ENCODE results near the gene ARF6.

DNA sequence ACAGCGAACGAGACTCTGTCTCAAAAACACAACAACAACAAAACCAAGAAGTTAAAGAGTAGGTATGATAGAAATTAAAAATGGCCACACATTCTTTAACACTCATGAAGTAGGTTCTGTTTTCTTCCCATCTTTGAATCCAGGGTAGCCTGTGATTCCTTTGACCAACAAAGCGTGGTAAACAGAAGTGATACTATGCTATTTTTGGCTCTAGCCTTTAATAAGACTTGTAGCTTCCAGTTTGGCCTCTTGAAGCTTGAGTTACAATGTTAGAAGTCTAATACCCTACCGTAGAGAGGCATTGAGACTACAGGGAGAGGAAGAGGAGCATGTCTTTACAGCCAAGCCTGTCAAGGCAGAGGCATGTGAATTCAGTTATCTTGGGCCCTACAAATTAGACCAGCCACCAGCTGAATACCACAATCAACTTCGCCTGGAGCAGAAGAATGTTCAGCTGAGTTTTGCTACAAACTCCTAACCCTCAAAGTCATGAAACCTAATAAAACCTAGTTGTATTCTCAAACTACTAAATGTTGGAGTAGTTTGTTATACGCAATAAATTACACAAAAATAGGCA is 35.4 kb upstream of the ARF6 start:
- TF ChIP-seq, protein P1, sequence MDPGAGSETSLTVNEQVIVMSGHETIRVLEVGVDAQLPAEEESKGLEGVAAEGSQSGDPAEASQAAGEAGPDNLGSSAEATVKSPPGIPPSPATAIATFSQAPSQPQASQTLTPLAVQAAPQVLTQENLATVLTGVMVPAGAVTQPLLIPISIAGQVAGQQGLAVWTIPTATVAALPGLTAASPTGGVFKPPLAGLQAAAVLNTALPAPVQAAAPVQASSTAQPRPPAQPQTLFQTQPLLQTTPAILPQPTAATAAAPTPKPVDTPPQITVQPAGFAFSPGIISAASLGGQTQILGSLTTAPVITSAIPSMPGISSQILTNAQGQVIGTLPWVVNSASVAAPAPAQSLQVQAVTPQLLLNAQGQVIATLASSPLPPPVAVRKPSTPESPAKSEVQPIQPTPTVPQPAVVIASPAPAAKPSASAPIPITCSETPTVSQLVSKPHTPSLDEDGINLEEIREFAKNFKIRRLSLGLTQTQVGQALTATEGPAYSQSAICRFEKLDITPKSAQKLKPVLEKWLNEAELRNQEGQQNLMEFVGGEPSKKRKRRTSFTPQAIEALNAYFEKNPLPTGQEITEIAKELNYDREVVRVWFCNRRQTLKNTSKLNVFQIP (CRISPR knock-in tag; IDR thresholded peaks at IDR 0.05; ENCODE audit: borderline replicate concordance, low read depth), result no peak
- TF ChIP-seq SNAI2 (CRISPR knock-in tag; IDR thresholded peaks at IDR 0.05), result no peak
- TF ChIP-seq ARNTL (CRISPR knock-in tag; IDR thresholded peaks at IDR 0.05; ENCODE audit: borderline replicate concordance, low read depth), result no peak
- no peak for TF ChIP-seq ZFP30 (CRISPR knock-in tag; IDR thresholded peaks at IDR 0.05)
- no peak for TF ChIP-seq CSDC2 (CRISPR knock-in tag; IDR thresholded peaks at IDR 0.05)
- TF ChIP-seq, protein P2, sequence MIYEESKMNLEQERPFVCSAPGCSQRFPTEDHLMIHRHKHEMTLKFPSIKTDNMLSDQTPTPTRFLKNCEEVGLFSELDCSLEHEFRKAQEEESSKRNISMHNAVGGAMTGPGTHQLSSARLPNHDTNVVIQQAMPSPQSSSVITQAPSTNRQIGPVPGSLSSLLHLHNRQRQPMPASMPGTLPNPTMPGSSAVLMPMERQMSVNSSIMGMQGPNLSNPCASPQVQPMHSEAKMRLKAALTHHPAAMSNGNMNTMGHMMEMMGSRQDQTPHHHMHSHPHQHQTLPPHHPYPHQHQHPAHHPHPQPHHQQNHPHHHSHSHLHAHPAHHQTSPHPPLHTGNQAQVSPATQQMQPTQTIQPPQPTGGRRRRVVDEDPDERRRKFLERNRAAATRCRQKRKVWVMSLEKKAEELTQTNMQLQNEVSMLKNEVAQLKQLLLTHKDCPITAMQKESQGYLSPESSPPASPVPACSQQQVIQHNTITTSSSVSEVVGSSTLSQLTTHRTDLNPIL (CRISPR knock-in tag; IDR thresholded peaks at IDR 0.05; ENCODE audit: low read depth), result no peak
- TF ChIP-seq ESRRG (CRISPR knock-in tag; IDR thresholded peaks at IDR 0.05), result no peak
- no peak for TF ChIP-seq ZNF8 (CRISPR knock-in tag; IDR thresholded peaks at IDR 0.05)
- TF ChIP-seq TCF4 (CRISPR knock-in tag; IDR thresholded peaks at IDR 0.05; ENCODE audit: borderline replicate concordance), result no peak
- TF ChIP-seq RARB (CRISPR knock-in tag; IDR thresholded peaks at IDR 0.05), result no peak
